Smooth muscle cell (in vitro differentiated cells): ENCODE measurements around the gene EXPH5. TPM values are rescaled to one million over a fixed set of nuclear protein-coding genes. Genes with fewer than 3 reads are reported as not detected.

Experiments used
- DNase-seq: peaks from one replicate; lab custom pipeline; 2025; ENCODE audit not compliant: unreplicated experiment; lab: John Stamatoyannopoulos, UW
- H2AFZ ChIP-seq: fragments of 200-600 bp; sonication (generic); 2 replicates; pipeline ENCODE4 v1.6.0; 2016; ENCODE audit warnings: antibody characterized with exemption, low read depth, mild to moderate bottlenecking
- H3F3A ChIP-seq: fragments of 200-600 bp; sonication (generic); 2 replicates; pipeline ENCODE4 v1.6.0; 2017; ENCODE audit warnings: antibody characterized with exemption, low read depth
- H3K27ac ChIP-seq: fragments of 200-600 bp; sonication (generic); 2 replicates; pipeline ENCODE4 v1.5.1; 2016; ENCODE audit warnings: low read depth, mild to moderate bottlenecking
- H3K27me3 ChIP-seq: fragments of 200-600 bp; sonication (generic); 2 replicates; pipeline ENCODE4 v1.6.1; 2016; ENCODE audit warnings: low read depth, mild to moderate bottlenecking
- H3K36me3 ChIP-seq: fragments of 200-600 bp; sonication (generic); 2 replicates; pipeline ENCODE4 v1.5.1; 2016; ENCODE audit warnings: low read depth
- H3K4me1 ChIP-seq: fragments of 200-600 bp; sonication (generic); 2 replicates; pipeline ENCODE4 v1.5.1; 2016; ENCODE audit warnings: low read depth
- H3K4me2 ChIP-seq: fragments of 200-600 bp; sonication (generic); 2 replicates; pipeline ENCODE4 v1.6.0; 2016; ENCODE audit warnings: mild to moderate bottlenecking
- H3K4me3 ChIP-seq: fragments of 200-600 bp; sonication (generic); 2 replicates; pipeline ENCODE4 v1.5.1; 2016; ENCODE audit warnings: mild to moderate bottlenecking
- H3K79me2 ChIP-seq: fragments of 200-600 bp; sonication (generic); 2 replicates; pipeline ENCODE4 v1.6.0; 2016; ENCODE audit warnings: low read depth, mild to moderate bottlenecking
- H3K9ac ChIP-seq: fragments of 200-600 bp; sonication (generic); 2 replicates; pipeline ENCODE4 v1.6.0; 2016; ENCODE audit warnings: low read depth
- H3K9me3 ChIP-seq: fragments of 200-600 bp; sonication (generic); replicated peaks from 2 replicates; pipeline ENCODE4 v1.5.1; 2016; ENCODE audit warnings: low read depth
- H4K20me1 ChIP-seq: fragments of 200-600 bp; sonication (generic); 2 replicates; pipeline ENCODE4 v1.6.0; 2016; ENCODE audit warnings: low read depth
- WGBS: methylation state at CpG from one replicate; pipeline ENCODE4 v1.1.7; 2016; ENCODE audit warnings: low lambda C conversion rate; 5-methylcytosine and 5-hydroxymethylcytosine counted together
- polyA plus RNA-seq: library from polyadenylated mRNA; unstranded; fragments of >200 nt; fragmentation: Nextera tagmentation; extraction: Ambion mirVana; gene quantifications from 2 replicates; pipeline ENCODE4 v1.2.1, GENCODE V29; 2016
- total RNA-seq: library from RNA; depleted of rRNA; stranded (reverse); fragments of >200 nt; gene quantifications from 2 replicates; pipeline ENCODE4 v1.2.3, GENCODE V29; 2014
- TF ChIP-seq, protein P1 (sequence below): fragments of 200-600 bp; sonication (generic); IDR thresholded peaks from 2 replicates; pipeline ENCODE4 v1.5.1; 2017; ENCODE audit warnings: borderline replicate concordance, mild to moderate bottlenecking, antibody characterized with exemption; ENCODE audit not compliant: insufficient read depth, poor library complexity, severe bottlenecking

Gene EXPH5
- total and polyA plus RNA-seq, 2 experiments from 2014 or later: 0.54 to 6.9 TPM

GRCh38 chr11:108569896-108570295 is 23.7 kb downstream of the EXPH5 start:
- Histone ChIP-seq H3K4me3 (no peak overlapping the region), H3K9ac (no peak overlapping the region), H3K79me2 (no peaks in the 10 kb centered on the region), H3K27ac (no peak overlapping the region), H3K36me3 (no peaks in the 10 kb centered on the region), H3F3A (no peaks in the 10 kb centered on the region), H2AFZ (no peak overlapping the region), H3K9me3 (no peaks in the 10 kb centered on the region), H4K20me1 (no peaks in the 10 kb centered on the region), H3K27me3 (no peaks in the 10 kb centered on the region), H3K4me1 (no peaks in the 10 kb centered on the region), H3K4me2 (no peak overlapping the region)
- WGBS: 86% methylated on average over 1 of the region's 1 CpG
- no peak for DNase-seq
- TF ChIP-seq, protein P1, sequence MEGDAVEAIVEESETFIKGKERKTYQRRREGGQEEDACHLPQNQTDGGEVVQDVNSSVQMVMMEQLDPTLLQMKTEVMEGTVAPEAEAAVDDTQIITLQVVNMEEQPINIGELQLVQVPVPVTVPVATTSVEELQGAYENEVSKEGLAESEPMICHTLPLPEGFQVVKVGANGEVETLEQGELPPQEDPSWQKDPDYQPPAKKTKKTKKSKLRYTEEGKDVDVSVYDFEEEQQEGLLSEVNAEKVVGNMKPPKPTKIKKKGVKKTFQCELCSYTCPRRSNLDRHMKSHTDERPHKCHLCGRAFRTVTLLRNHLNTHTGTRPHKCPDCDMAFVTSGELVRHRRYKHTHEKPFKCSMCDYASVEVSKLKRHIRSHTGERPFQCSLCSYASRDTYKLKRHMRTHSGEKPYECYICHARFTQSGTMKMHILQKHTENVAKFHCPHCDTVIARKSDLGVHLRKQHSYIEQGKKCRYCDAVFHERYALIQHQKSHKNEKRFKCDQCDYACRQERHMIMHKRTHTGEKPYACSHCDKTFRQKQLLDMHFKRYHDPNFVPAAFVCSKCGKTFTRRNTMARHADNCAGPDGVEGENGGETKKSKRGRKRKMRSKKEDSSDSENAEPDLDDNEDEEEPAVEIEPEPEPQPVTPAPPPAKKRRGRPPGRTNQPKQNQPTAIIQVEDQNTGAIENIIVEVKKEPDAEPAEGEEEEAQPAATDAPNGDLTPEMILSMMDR: no peak

GRCh38 chr11:108568195-108568858 is 25.2 kb downstream of the EXPH5 start:
- peaks cover 4% of the 10 kb centered on the region for H3K4me1 ChIP-seq
- no peaks in the 10 kb centered on the region for H3K27me3 ChIP-seq
- no peaks in the 10 kb centered on the region for H4K20me1 ChIP-seq
- no peaks in the 10 kb centered on the region for H3K9me3 ChIP-seq
- H3K36me3 ChIP-seq: no peaks in the 10 kb centered on the region
- H3K9ac ChIP-seq: no peak overlapping the region
- no peak for DNase-seq
- H3F3A ChIP-seq: no peaks in the 10 kb centered on the region
- H3K4me2 ChIP-seq: no peak overlapping the region
- H3K79me2 ChIP-seq: no peaks in the 10 kb centered on the region
- WGBS: 96% methylated on average over 11 of the region's 11 CpGs
- no peak overlapping the region for H3K27ac ChIP-seq
- TF ChIP-seq, protein P1: no peak
- H3K4me3 ChIP-seq: no peak overlapping the region
- H2AFZ ChIP-seq: no peak overlapping the region

DNA sequence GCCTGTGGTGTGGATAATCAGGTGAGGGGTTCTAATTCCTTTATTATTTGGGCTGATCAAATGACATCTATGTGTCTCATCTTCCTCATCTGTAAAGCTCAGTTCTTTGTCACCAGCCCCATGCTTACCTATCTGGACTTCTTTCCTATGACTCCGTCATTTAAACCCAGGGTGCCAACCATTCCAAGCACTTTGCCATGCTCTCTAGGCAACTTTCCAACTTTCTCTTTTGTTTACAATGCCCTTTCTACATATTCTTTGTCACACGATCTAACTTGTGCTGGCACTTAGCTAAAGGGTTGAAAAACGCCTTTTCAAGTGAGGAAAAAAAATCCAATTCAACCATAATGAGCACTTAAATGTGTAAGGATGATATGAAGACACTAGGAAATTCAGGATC is 27.9 kb downstream of the EXPH5 start:
- Histone ChIP-seq H3K27ac (no peak overlapping the region), H3K4me1 (peaks cover 19% of the 10 kb centered on the region), H3F3A (peaks cover 9% of the 10 kb centered on the region), H3K9me3 (no peaks in the 10 kb centered on the region), H3K4me3 (no peak overlapping the region), H4K20me1 (no peaks in the 10 kb centered on the region), H3K36me3 (no peaks in the 10 kb centered on the region), H3K4me2 (no peak overlapping the region), H3K27me3 (no peaks in the 10 kb centered on the region), H3K9ac (no peak overlapping the region), H2AFZ (no peak overlapping the region), H3K79me2 (no peaks in the 10 kb centered on the region)
- 80% methylated on average over 3 of the region's 3 CpGs for WGBS
- TF ChIP-seq, protein P1: no peak
- no peak for DNase-seq
